Lower lobe of right lung (tissue), 2 donors: ENCODE results near the gene CREBRF. TPM values are rescaled to one million over a fixed set of nuclear protein-coding genes. Genes with fewer than 3 reads are reported as not detected.
A peak's percentile ranks its signal among the peaks of the same experiment; 100 is the strongest.

Experiments
- ATAC-seq, 2 donors: fragments of 200-7000 bp; cut with Tn5 transposase; one replicate each; pipeline ENCODE4 v1.9.1; 2020 to 2022; ENCODE audit warnings: mild to moderate bottlenecking in 2 of 2, moderate library complexity in 2 of 2
- DNase-seq: peaks from one replicate; pipeline ENCODE4 v3.0.0-alpha.2; 2020
- H3K27ac ChIP-seq: fragments of 200-600 bp; one replicate; pipeline ENCODE4 v1.8.0; 2022
- H3K27me3 ChIP-seq: fragments of 200-600 bp; one replicate; pipeline ENCODE4 v1.8.0; 2022; ENCODE audit warnings: low read depth
- H3K36me3 ChIP-seq: fragments of 200-600 bp; one replicate; pipeline ENCODE4 v1.8.0; 2022; ENCODE audit warnings: mild to moderate bottlenecking
- H3K4me1 ChIP-seq: fragments of 200-600 bp; one replicate; pipeline ENCODE4 v1.8.0; 2022
- H3K4me3 ChIP-seq: fragments of 200-600 bp; one replicate; pipeline ENCODE4 v1.8.0; 2022; ENCODE audit warnings: mild to moderate bottlenecking
- H3K9me3 ChIP-seq: fragments of 200-600 bp; one replicate; pipeline ENCODE4 v1.8.0; 2022
- intact Hi-C: fragments of 100-400 bp; cut with DNase I; formaldehyde crosslinking; loops from one replicate; pipeline ENCODE4 v1.11.0; 2022
- total RNA-seq: library from RNA; stranded (reverse); fragmentation: NEBNext Ultra II Directional; extraction: Animal tissue kit (Norgen Biotek cat#: 25700); gene quantifications from one replicate; pipeline ENCODE4 v1.2.1, GENCODE V29; 2021
- TF ChIP-seq, protein P1 (sequence below): fragments of 200-600 bp; IDR thresholded peaks from one replicate; pipeline ENCODE4 v1.8.0; 2022; ENCODE audit warnings: antibody characterized with exemption, mild to moderate bottlenecking
- donor health status: DM: no; HTN: yes; CAD: no; lungs with severe emphysema.

CREBRF gene
- total RNA-seq, 1 donor from 2014 or later: 50.2 TPM

DNA sequence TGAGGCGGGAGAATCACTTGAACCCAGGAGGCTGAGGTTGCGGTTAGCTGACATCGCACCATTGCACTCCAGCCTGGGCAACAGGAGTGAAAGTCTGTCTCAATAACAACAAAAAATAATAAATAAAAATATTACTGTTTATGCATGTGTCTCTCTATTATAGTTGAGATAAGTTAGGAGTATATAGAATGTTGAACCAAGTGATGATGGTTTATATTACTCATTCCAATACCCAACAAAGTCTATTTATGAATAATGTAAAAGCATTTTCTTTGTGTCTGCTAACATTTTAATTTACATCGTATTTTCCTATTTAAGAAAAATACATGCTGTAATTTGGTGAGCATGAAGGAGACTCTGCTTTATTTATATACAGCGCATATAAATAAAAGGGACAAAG, 35.8 kb downstream of the CREBRF start:
- no peaks in the 10 kb centered on the region for H3K27me3 ChIP-seq
- ATAC-seq (no peak), DNase-seq (no peak)
- H3K4me3 ChIP-seq: no peak overlapping the region
- H3K4me1 ChIP-seq: peaks cover 34% of the 10 kb centered on the region
- intact Hi-C loops: no loop called here
- TF ChIP-seq, protein P1, sequence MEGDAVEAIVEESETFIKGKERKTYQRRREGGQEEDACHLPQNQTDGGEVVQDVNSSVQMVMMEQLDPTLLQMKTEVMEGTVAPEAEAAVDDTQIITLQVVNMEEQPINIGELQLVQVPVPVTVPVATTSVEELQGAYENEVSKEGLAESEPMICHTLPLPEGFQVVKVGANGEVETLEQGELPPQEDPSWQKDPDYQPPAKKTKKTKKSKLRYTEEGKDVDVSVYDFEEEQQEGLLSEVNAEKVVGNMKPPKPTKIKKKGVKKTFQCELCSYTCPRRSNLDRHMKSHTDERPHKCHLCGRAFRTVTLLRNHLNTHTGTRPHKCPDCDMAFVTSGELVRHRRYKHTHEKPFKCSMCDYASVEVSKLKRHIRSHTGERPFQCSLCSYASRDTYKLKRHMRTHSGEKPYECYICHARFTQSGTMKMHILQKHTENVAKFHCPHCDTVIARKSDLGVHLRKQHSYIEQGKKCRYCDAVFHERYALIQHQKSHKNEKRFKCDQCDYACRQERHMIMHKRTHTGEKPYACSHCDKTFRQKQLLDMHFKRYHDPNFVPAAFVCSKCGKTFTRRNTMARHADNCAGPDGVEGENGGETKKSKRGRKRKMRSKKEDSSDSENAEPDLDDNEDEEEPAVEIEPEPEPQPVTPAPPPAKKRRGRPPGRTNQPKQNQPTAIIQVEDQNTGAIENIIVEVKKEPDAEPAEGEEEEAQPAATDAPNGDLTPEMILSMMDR: no peak
- H3K27ac ChIP-seq: no peak overlapping the region
- H3K9me3 ChIP-seq: no peaks in the 10 kb centered on the region
- H3K36me3 ChIP-seq: peaks cover 44% of the 10 kb centered on the region

DNA sequence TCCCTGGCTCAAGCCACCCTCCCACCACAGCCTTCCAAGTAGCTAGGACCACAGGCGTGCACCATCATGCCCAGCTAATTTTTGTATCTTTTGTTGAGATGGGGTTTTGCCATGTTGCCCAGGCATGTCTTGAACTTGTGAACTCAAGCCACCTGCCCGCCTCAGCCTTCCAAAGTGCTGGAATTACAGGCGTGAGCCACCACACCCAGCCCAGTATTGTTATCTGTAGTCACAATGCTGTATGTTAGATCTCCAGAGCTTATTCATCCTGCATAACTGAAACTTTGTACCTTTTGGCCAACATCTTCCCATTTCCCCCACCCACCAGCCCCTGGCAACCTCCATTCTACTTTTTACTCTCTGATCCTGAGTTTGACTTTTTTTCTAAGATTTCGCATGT, 37.5 kb downstream of the CREBRF start:
- peak in 1 of 2 donors; percentile 26 for ATAC-seq
- Histone ChIP-seq H3K4me1 (peaks cover 44% of the 10 kb centered on the region), H3K27me3 (no peaks in the 10 kb centered on the region), H3K4me3 (no peak overlapping the region), H3K36me3 (peaks cover 29% of the 10 kb centered on the region), H3K9me3 (no peaks in the 10 kb centered on the region), H3K27ac (peak overlapping the region; percentile 39)
- intact Hi-C loops: no loop called here
- no peak for DNase-seq
- TF ChIP-seq, protein P1: no peak

DNA sequence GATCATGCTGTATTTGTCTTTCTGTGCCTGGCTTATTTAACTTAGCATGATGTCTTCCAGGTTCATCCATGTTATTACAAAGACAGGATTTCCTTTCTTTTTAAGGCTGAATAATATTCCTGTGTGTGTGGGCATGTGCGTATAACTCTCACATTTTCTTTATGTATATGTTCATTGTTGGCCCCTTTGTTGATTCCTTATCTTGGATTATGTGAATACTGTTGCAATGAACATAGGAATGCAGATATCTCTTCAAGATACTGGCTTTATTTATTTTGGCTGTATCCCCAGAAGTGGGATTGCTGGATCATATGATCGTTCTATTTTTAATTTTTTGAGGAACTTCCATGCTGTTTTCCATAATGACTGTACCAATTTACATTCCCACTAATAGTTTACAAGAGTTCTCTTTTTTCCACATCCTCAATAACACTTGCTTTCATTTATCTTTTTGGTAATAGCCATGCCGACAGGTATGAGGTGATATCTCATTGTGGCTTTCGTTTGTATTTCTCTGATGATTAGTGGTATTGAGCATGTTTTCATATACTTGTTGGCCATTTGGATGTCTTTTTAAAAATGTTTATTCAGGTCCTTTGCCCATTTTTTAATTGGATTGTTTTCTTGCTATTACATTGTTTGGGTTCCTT, 38.0 kb downstream of the CREBRF start:
- Histone ChIP-seq H3K4me1 (peaks cover 41% of the 10 kb centered on the region), H3K27me3 (no peaks in the 10 kb centered on the region), H3K9me3 (no peaks in the 10 kb centered on the region), H3K4me3 (no peak overlapping the region), H3K36me3 (peaks cover 25% of the 10 kb centered on the region), H3K27ac (peak overlapping the region; percentile 39)
- intact Hi-C loops: no loop called here
- TF ChIP-seq, protein P1: no peak
- peak; percentile 50 to 84 for ATAC-seq
- no peak for DNase-seq

DNA sequence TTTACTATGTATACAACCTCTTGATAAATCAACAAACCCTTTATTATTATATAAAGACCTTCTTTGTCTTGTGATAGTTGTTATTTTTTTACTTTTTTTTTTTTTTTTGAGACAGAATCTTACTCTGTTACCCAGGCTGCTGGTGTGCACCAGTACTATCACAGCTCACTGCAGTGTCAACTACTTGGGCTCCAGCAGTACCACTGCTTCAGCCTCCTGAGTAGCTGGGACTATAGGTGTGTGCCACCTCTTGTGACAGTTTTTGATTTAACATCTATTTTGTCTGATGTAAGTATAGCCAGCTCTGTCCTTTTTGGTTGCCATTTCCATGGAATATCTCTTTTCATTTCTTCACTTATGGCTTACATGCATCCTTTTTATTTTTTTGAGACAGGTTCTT, 42.6 kb downstream of the CREBRF start:
- Histone ChIP-seq H3K27me3 (no peaks in the 10 kb centered on the region), H3K4me1 (peaks cover 27% of the 10 kb centered on the region)

DNA sequence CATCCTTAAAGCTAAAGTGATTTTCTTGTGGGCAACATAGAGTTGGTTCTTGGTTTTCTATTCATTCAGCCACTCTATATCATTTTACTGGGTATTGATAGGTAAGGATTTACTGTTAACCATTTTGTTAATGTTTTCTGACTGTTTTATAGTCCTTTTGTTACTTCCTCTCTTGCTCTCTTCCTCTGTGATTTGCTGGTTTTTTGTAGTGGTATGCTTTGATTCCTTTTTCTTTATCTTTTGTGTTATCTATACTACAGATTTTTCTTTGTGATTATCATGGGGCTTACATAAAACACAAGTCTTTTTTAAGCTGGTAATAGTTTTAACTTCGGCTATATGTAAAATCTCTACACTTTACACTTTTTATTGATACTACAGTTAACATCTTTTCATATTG, 43.3 kb downstream of the CREBRF start:
- Histone ChIP-seq H3K27ac (no peak overlapping the region), H3K36me3 (peaks cover 6% of the 10 kb centered on the region), H3K4me1 (peaks cover 20% of the 10 kb centered on the region), H3K4me3 (no peak overlapping the region), H3K27me3 (no peaks in the 10 kb centered on the region), H3K9me3 (no peaks in the 10 kb centered on the region)
- TF ChIP-seq, protein P1: no peak
- intact Hi-C loops: no loop called here
- DNase-seq (no peak), ATAC-seq (no peak)

More for the DNA sequence above, 42.6 kb downstream of the CREBRF start:
- H3K9me3 ChIP-seq: no peaks in the 10 kb centered on the region
- H3K4me3 ChIP-seq: no peak overlapping the region
- DNase-seq: no peak
- H3K27ac ChIP-seq: no peak overlapping the region
- H3K36me3 ChIP-seq: peaks cover 6% of the 10 kb centered on the region
- TF ChIP-seq, protein P1: no peak
- intact Hi-C loops: no loop called here
- no peak for ATAC-seq
